IMR-90 (cell line): Measurements from ENCODE around the gene KAZN. TPM values are rescaled to one million over a fixed set of nuclear protein-coding genes. Genes with fewer than 3 reads are reported as not detected.

Experiments used
- ATAC-seq: fragments of 200-7000 bp; cut with Tn5 transposase; 2 replicates; pipeline ENCODE4 v1.9.1; 2020; ENCODE audit warnings: low read depth, mild to moderate bottlenecking, moderate library complexity
- BruUV-seq: library from RNA; stranded (reverse); fragments of 400-500 nt; replicated peaks from 2 replicates; lab custom pipeline; 2021; lab: Mats Ljungman, UMichigan
- CTCF ChIA-PET: fragments of 300-600 bp; formaldehyde crosslinking; extraction: SDS; loops from one replicate; lab custom pipeline; 2021; ENCODE audit warnings: antibody characterized with exemption; lab: Yijun Ruan, JAX
- POLR2A ChIA-PET: fragments of 300-600 bp; sonication (Branson Sonifier 250); formaldehyde crosslinking; loops from one replicate; lab custom pipeline; 2022; ENCODE audit warnings: antibody characterized with exemption; ENCODE audit not compliant: unreplicated experiment; lab: Charles Lee
- DNase-seq: peaks from one replicate; pipeline ENCODE4 v3.0.0; 2013
- H2AFZ ChIP-seq: replicated peaks from 2 replicates; pipeline ENCODE3; 2013; ENCODE audit warnings: low read length, mild to moderate bottlenecking; ENCODE audit not compliant: poor library complexity
- H2AK5ac ChIP-seq: 2 replicates; pipeline ENCODE4 v1.6.1; 2013; ENCODE audit warnings: low read depth, low read length, inconsistent platforms
- H2AK9ac ChIP-seq: replicated peaks from 2 replicates; pipeline ENCODE3; 2013; ENCODE audit warnings: mild to moderate bottlenecking, low read depth, low read length, moderate library complexity; ENCODE audit not compliant: poor library complexity
- H2BK120ac ChIP-seq: 2 replicates; pipeline ENCODE4 v1.6.1; 2013; ENCODE audit warnings: low read depth, low read length, inconsistent platforms
- H2BK15ac ChIP-seq: 3 replicates; pipeline ENCODE4 v1.6.1; 2013; ENCODE audit warnings: low read depth, low read length, inconsistent platforms
- H2BK20ac ChIP-seq: 2 replicates; pipeline ENCODE4 v1.6.1; 2013; ENCODE audit warnings: low read depth, mild to moderate bottlenecking, inconsistent platforms, low read length, moderate library complexity
- H2BK5ac ChIP-seq: 2 replicates; pipeline ENCODE4 v1.6.1; 2013; ENCODE audit warnings: mild to moderate bottlenecking, low read depth, low read length, inconsistent platforms; ENCODE audit not compliant: poor library complexity, severe bottlenecking
- H3K14ac ChIP-seq: replicated peaks from 2 replicates; pipeline ENCODE4 v1.6.1; 2013; ENCODE audit warnings: low read depth, low read length, inconsistent platforms
- H3K18ac ChIP-seq: 2 replicates; pipeline ENCODE4 v1.6.1; 2013; ENCODE audit warnings: low read depth, low read length, control low read depth
- H3K23ac ChIP-seq: 2 replicates; pipeline ENCODE4 v1.6.1; 2013; ENCODE audit warnings: low read depth, low read length, inconsistent platforms
- H3K27ac ChIP-seq: 2 replicates; pipeline ENCODE4 v1.5.1; 2013; ENCODE audit warnings: mild to moderate bottlenecking, control low read depth, low read length; ENCODE audit not compliant: insufficient read depth
- H3K27me3 ChIP-seq: 2 replicates; pipeline ENCODE4 v1.6.1; 2013; ENCODE audit warnings: low read length; ENCODE audit not compliant: control insufficient read depth, insufficient read depth
- H3K36me3 ChIP-seq: 2 replicates; pipeline ENCODE4 v1.6.1; 2013; ENCODE audit warnings: low read length, mixed read lengths; ENCODE audit not compliant: control insufficient read depth, insufficient read depth
- H3K4ac ChIP-seq: 2 replicates; pipeline ENCODE4 v1.6.1; 2013; ENCODE audit warnings: low read depth, low read length, inconsistent platforms
- H3K4me1 ChIP-seq: 2 replicates; pipeline ENCODE4 v1.6.1; 2013; ENCODE audit warnings: low read length, mixed read lengths; ENCODE audit not compliant: control insufficient read depth, insufficient read depth
- H3K4me2 ChIP-seq: 2 replicates; pipeline ENCODE4 v1.6.1; 2013; ENCODE audit warnings: low read depth, mild to moderate bottlenecking, control low read depth, low read length, moderate library complexity
- H3K4me3 ChIP-seq: 2 replicates; pipeline ENCODE4 v1.5.1; 2013; ENCODE audit warnings: low read depth, mild to moderate bottlenecking, control low read depth, low read length, moderate library complexity; ENCODE audit not compliant: insufficient read depth
- H3K56ac ChIP-seq: 2 replicates; pipeline ENCODE4 v1.6.1; 2013; ENCODE audit warnings: low read length, inconsistent platforms; ENCODE audit not compliant: insufficient read depth; ENCODE audit errors: extremely low read depth
- H3K79me1 ChIP-seq, 2 experiments: 2 replicates each; pipeline ENCODE4 v1.6.1; 2013; ENCODE audit warnings: low read length in 2 of 2, inconsistent platforms in 1 of 2, low read depth in 1 of 2
- H3K9ac ChIP-seq: 2 replicates; pipeline ENCODE4 v1.6.1; 2013; ENCODE audit warnings: low read depth, low read length, control low read depth
- H3K9me1 ChIP-seq: 2 replicates; pipeline ENCODE4 v1.6.1; 2013; ENCODE audit warnings: low read length, inconsistent platforms; ENCODE audit not compliant: insufficient read depth
- H3K9me3 ChIP-seq: 2 replicates; pipeline ENCODE4 v1.6.1; 2013; ENCODE audit warnings: low read length; ENCODE audit not compliant: control insufficient read depth, insufficient read depth
- H4K20me1 ChIP-seq: 2 replicates; pipeline ENCODE4 v1.6.1; 2013; ENCODE audit warnings: low read length, inconsistent platforms; ENCODE audit not compliant: insufficient read depth
- H4K5ac ChIP-seq: 2 replicates; pipeline ENCODE4 v1.6.1; 2013; ENCODE audit warnings: mild to moderate bottlenecking, low read depth, low read length, control low read depth
- H4K8ac ChIP-seq, 2 experiments: 2 replicates each; pipeline ENCODE4 v1.6.1; 2013; ENCODE audit warnings: low read depth in 2 of 2, low read length in 2 of 2, control low read depth in 1 of 2, inconsistent platforms in 1 of 2
- H4K91ac ChIP-seq: 2 replicates; pipeline ENCODE4 v1.6.1; 2013; ENCODE audit warnings: low read depth, low read length, inconsistent platforms; ENCODE audit not compliant: insufficient read depth
- BHLHE40 ChIP-seq: fragments of 150-350 bp; IDR thresholded peaks from 2 replicates; pipeline ENCODE4 v1.6.1; 2016; ENCODE audit warnings: mild to moderate bottlenecking, low read depth, low read length
- CHD1 ChIP-seq: IDR thresholded peaks from 2 replicates; pipeline ENCODE4 v1.6.1; 2012; ENCODE audit warnings: low read depth, low read length, improper control_type of control experiment
- CTCF ChIP-seq: conservative IDR thresholded peaks from 2 replicates; pipeline ENCODE4 v1.5.1; 2012; ENCODE audit warnings: mild to moderate bottlenecking, low read depth, low read length, improper control_type of control experiment
- ELK1 ChIP-seq: fragments of 150-350 bp; IDR thresholded peaks from 2 replicates; pipeline ENCODE4 v1.6.1; 2016; ENCODE audit warnings: low read depth, mild to moderate bottlenecking, low read length, moderate library complexity, borderline replicate concordance
- FOS ChIP-seq: fragments of 150-350 bp; IDR thresholded peaks from 2 replicates; pipeline ENCODE4 v1.6.1; 2016; ENCODE audit warnings: low read depth, low read length
- MAFK ChIP-seq: IDR thresholded peaks from 2 replicates; pipeline ENCODE4 v1.6.1; 2012; ENCODE audit warnings: low read depth, low read length, improper control_type of control experiment
- MAZ ChIP-seq: IDR thresholded peaks from 2 replicates; pipeline ENCODE4 v1.6.1; 2012; ENCODE audit warnings: low read depth, mild to moderate bottlenecking, low read length, improper control_type of control experiment, moderate library complexity, borderline replicate concordance
- MXI1 ChIP-seq: IDR thresholded peaks from 2 replicates; pipeline ENCODE4 v1.6.1; 2012; ENCODE audit warnings: low read depth, mild to moderate bottlenecking, low read length, moderate library complexity, borderline replicate concordance
- NFE2L2 ChIP-seq: fragments of 150-350 bp; IDR thresholded peaks from 2 replicates; pipeline ENCODE4 v1.6.1; 2016; ENCODE audit warnings: low read depth, mild to moderate bottlenecking, low read length
- RAD21 ChIP-seq: IDR thresholded peaks from 2 replicates; pipeline ENCODE4 v1.6.1; 2012; ENCODE audit warnings: low read length, improper control_type of control experiment
- RCOR1 ChIP-seq: IDR thresholded peaks from 2 replicates; pipeline ENCODE4 v1.6.1; 2012; ENCODE audit warnings: mild to moderate bottlenecking, low read length, improper control_type of control experiment; ENCODE audit not compliant: insufficient replicate concordance
- RFX5 ChIP-seq: IDR thresholded peaks from 2 replicates; pipeline ENCODE4 v1.8.0; 2012; ENCODE audit warnings: low read depth, mild to moderate bottlenecking, low read length, moderate library complexity
- USF2 ChIP-seq: fragments of 150-350 bp; IDR thresholded peaks from 2 replicates; pipeline ENCODE4 v1.6.1; 2017; ENCODE audit warnings: mild to moderate bottlenecking, antibody characterized with exemption, low read length, low read depth
- dilution Hi-C: fragments of 300-500 bp; cut with HindIII; formaldehyde crosslinking; loops from one replicate; pipeline ENCODE4 v1.14.3; 2018; ENCODE audit warnings: low sequenced_read_pairs; ENCODE audit not compliant: unreplicated experiment
- in situ Hi-C: fragments of 300-500 bp; cut with MboI; formaldehyde crosslinking; loops from 3 replicates; pipeline ENCODE4 v1.14.3; 2019; ENCODE audit warnings: low sequenced_read_pairs, inconsistent platforms, mixed read lengths
- intact Hi-C: fragments of 100-400 bp; cut with micrococcal nuclease; formaldehyde crosslinking; loops from 2 replicates; pipeline ENCODE4 v1.10.0; 2022
- polyA plus RNA-seq, 3 experiments: library from polyadenylated mRNA; depleted of rRNA; stranded (reverse); fragments of >200 nt; gene quantifications; 2 replicates each; pipeline ENCODE4 v1.2.3, GENCODE V29; 2012; ENCODE audit warnings: low replicate concordance in 1 of 3
- total RNA-seq: library from RNA; depleted of rRNA; stranded (reverse); fragments of >200 nt; gene quantifications from 2 replicates; pipeline ENCODE4 v1.2.3, GENCODE V29; 2012

KAZN gene
- total and polyA plus RNA-seq, 2 of the 4 experiments (the other 2 are of a cell fraction) = 5.2 to 10.5 TPM

DNA sequence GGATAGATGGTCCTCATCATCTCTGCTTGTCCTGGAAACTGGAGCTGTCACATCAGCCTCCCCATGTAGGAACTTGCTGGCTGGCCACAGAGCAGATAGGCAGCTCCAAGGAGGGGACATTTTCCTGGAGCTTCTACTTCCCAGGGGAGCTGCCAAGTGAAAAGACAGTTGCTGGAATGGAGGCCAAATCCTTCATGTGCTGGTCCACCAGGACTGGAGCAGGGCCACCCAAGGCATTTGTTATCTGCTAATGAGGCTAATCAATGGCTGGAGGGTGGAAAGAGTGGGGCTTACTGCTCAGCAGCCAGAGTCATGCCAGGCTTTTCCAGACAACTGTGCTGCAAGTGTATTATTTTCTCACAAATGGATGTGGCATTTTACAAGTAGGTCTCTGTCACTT is 22.5 kb downstream of the KAZN start:
- in situ Hi-C loops = no loop called here
- Histone ChIP-seq H3K79me1 (no peaks in the 10 kb centered on the region), H3K36me3 (no peaks in the 10 kb centered on the region), H3K4me3 (no peak overlapping the region), H3K18ac (no peak overlapping the region), H4K5ac (no peak overlapping the region), H3K9ac (no peak overlapping the region), H4K20me1 (no peaks in the 10 kb centered on the region), H2BK20ac (no peak overlapping the region), H2BK15ac (no peak overlapping the region), H3K56ac (no peak overlapping the region), H2BK120ac (no peak overlapping the region), H2AK5ac (no peak overlapping the region), H3K4ac (no peak overlapping the region), H3K9me3 (peaks cover 5% of the 10 kb centered on the region; the same call in 1 of the 2 replicates), H2AK9ac (no peak overlapping the region), H2BK5ac (no peak overlapping the region), H3K4me1 (no peaks in the 10 kb centered on the region), H3K4me2 (no peak overlapping the region), H4K8ac (no peak overlapping the region), H3K9me1 (no peaks in the 10 kb centered on the region), H3K23ac (no peak overlapping the region), H2AFZ (no peak overlapping the region), H3K27me3 (no peaks in the 10 kb centered on the region), H4K91ac (no peak overlapping the region), H3K27ac (no peak overlapping the region), H3K14ac (no peak overlapping the region)
- ChIA-PET POLR2A (no interaction called here), CTCF (no interaction called here)
- TF ChIP-seq FOS (no peak), MAFK (no peak), NFE2L2 (no peak), BHLHE40 (no peak), CTCF (no peak), MAZ (no peak), RCOR1 (no peak), RFX5 (no peak), USF2 (no peak), MXI1 (no peak), CHD1 (no peak), ELK1 (no peak), RAD21 (no peak)
- intact Hi-C loops = no loop called here
- ATAC-seq (no peak), DNase-seq (no peak)
- no TSS peak for BruUV-seq
- dilution Hi-C loops = no loop called here
